ENCODE results near the gene PJVK. TPM values are rescaled to one million over a fixed set of nuclear protein-coding genes. Genes with fewer than 3 reads are reported as not detected.

Gene PJVK
- total and polyA plus RNA-seq, 2 donors (not counting 3 experiments of a cell fraction or from before 2014, with no cell fraction given), result 1.3 to 1.4 TPM

DNA sequence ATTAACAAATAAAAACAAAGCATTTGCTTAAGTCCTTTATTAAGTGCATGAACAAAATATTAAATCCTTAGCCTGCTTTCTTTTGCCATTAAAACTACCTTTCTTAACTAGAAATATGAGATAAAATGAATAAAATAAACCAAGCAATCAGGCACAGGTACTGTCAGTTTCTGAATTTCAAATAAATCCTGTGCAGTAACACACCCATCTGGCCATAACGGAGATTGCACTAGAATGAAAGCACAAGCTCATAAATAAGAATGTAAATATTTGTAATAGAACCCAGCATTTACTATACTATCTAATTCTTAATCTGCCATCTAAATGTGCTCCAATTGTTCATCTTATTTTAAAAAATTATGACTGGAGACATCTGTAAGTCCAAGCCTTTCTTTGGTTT is 32.1 kb upstream of the PJVK start:
- Histone ChIP-seq H3K79me2 (ENCODE audit: control insufficient read depth, insufficient read depth, low read length) (no peaks in the 10 kb centered on the region), H3K27me3 (ENCODE audit: control insufficient read depth in 2 of 2, insufficient read depth in 2 of 2, low read length in 2 of 2) (no peaks in the 10 kb centered on the region), H3K9me1 (replicated peaks; ENCODE audit: control insufficient read depth, extremely low read depth, insufficient read depth, low read length) (no peaks in the 10 kb centered on the region), H2AFZ (ENCODE audit: low read depth, low read length) (no peak overlapping the region), H3K4me1 (ENCODE audit: control insufficient read depth, extremely low read depth, insufficient read depth, low read length) (peaks cover 8% of the 10 kb centered on the region), H3K9ac (replicated peaks; ENCODE audit: extremely low read depth, insufficient read depth, low read length) (no peak overlapping the region), H3K4me3 (replicated peaks in 1 of 3; ENCODE audit: insufficient read depth in 1 of 3, low read depth in 1 of 3, low read length in 3 of 3) (no peak overlapping the region), H4K20me1 (replicated peaks; ENCODE audit: control insufficient read depth, extremely low read depth, insufficient read depth, low read length) (no peaks in the 10 kb centered on the region), H3K4me2 (ENCODE audit: insufficient read depth, low read length) (no peak overlapping the region), H3K36me3 (ENCODE audit: control insufficient read depth in 2 of 2, extremely low read depth in 1 of 2, insufficient read depth in 2 of 2, low read length in 2 of 2) (peaks cover 0 to 2% of the 10 kb centered on the region in 2 experiments), H3K27ac (ENCODE audit: insufficient read depth, low read depth, low read length) (no peak overlapping the region), H3K9me3 (replicated peaks; ENCODE audit: control insufficient read depth, insufficient read depth, low read length) (no peaks in the 10 kb centered on the region)
- intact Hi-C loops (cut with micrococcal nuclease) (no loop called here), dilution Hi-C loops (cut with MboI; ENCODE audit: extremely low pct_ligation_motif_present, low sequenced_read_pairs) (no loop called here)
- CTCF ChIA-PET, result interaction anchor here (0.6 to 3.3 kb wide), 35 partner anchors 10 to 647 kb away, joined by 3 to 42 read pairs (median 4); partner anchors contain the start of genes PJVK, PRKRA and RBM45
- FAIRE-seq, result no peak
- no peak for TF ChIP-seq MYC (IDR thresholded peaks at IDR 0.05; ENCODE audit: low read depth, low read length)
- TF ChIP-seq CTCF (IDR thresholded peaks at IDR 0.05; ENCODE audit: extremely low read depth in 1 of 2, insufficient read depth in 1 of 2, low read depth in 1 of 2, low read length in 2 of 2), result peak in 1 of 2 donors; percentile 10
- no TSS peak for BruUV-seq (replicated peaks)
- peak; percentile 48 for DNase-seq (ENCODE audit: low read depth, low spot score)
- POLR2A ChIA-PET, result no interaction called here

DNA sequence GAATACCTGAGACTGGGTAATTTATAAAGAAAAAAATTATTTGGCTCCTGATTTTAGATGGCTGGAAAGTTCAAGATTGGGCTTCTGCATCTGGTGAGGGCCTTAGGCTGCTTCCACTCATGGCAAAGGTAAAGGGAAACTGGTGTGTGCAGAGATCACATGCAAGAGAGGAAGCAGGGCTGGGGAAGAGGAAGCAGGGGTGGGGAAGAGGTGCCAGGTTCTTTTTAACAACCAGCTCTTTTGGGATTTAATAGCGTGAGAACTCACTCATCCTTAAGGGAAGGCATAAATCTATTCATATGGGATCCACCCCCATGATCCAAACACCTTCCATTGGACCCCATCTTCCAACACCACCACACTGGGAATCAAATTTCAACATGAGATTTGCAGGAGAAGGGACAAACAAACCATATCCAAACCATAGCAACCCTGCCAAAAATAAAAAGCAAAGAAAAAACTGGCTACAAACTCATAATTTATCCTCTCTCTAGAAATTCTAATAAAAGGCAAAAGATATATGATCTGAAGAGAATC is 30.6 kb upstream of the PJVK start:
- dilution Hi-C loops (cut with MboI; ENCODE audit: extremely low pct_ligation_motif_present, low sequenced_read_pairs), result no loop called here
- H3K79me2 ChIP-seq (ENCODE audit: control insufficient read depth, insufficient read depth, low read length), result no peaks in the 10 kb centered on the region

More for the DNA sequence above, 30.6 kb upstream of the PJVK start:
- no peak for TF ChIP-seq MAX (IDR thresholded peaks at IDR 0.05; ENCODE audit: insufficient read depth, insufficient read length)
- no peak for TF ChIP-seq MYC (IDR thresholded peaks at IDR 0.05; ENCODE audit: low read depth, low read length)
- TF ChIP-seq POLR2AphosphoS5 (IDR thresholded peaks at IDR 0.05; ENCODE audit: insufficient read depth, low read depth, low read length), result no peak
- no peaks in the 10 kb centered on the region for H3K9me3 ChIP-seq (replicated peaks; ENCODE audit: control insufficient read depth, insufficient read depth, low read length)
- H3K36me3 ChIP-seq (ENCODE audit: control insufficient read depth in 2 of 2, extremely low read depth in 1 of 2, insufficient read depth in 2 of 2, low read length in 2 of 2), result peaks cover 0 to 2% of the 10 kb centered on the region in 2 experiments
- no peak overlapping the region for H2AFZ ChIP-seq (ENCODE audit: low read depth, low read length)
- intact Hi-C loops (cut with micrococcal nuclease), result no loop called here
- no peaks in the 10 kb centered on the region for H3K27me3 ChIP-seq (ENCODE audit: control insufficient read depth in 2 of 2, insufficient read depth in 2 of 2, low read length in 2 of 2)
- no peaks in the 10 kb centered on the region for H3K4me1 ChIP-seq (ENCODE audit: control insufficient read depth, extremely low read depth, insufficient read depth, low read length)
- ChIA-PET CTCF (interaction anchor here (1.3 to 3.3 kb wide), 7 partner anchors 11 to 437 kb away, joined by 3 to 42 read pairs (median 17); partner anchors contain the start of gene RBM45), POLR2A (no interaction called here)
- H4K20me1 ChIP-seq (replicated peaks; ENCODE audit: control insufficient read depth, extremely low read depth, insufficient read depth, low read length), result no peaks in the 10 kb centered on the region
- DNase-seq (ENCODE audit: low read depth, low spot score), result no peak
- no peaks in the 10 kb centered on the region for H3K9me1 ChIP-seq (replicated peaks; ENCODE audit: control insufficient read depth, extremely low read depth, insufficient read depth, low read length)
- no peak overlapping the region for H3K9ac ChIP-seq (replicated peaks; ENCODE audit: extremely low read depth, insufficient read depth, low read length)
- FAIRE-seq, result no peak
- no peak overlapping the region for H3K27ac ChIP-seq (ENCODE audit: insufficient read depth, low read depth, low read length)
- H3K4me2 ChIP-seq (ENCODE audit: insufficient read depth, low read length), result no peak overlapping the region
- no TSS peak for BruUV-seq (replicated peaks)
- no peak overlapping the region for H3K4me3 ChIP-seq (replicated peaks in 1 of 3; ENCODE audit: insufficient read depth in 1 of 3, low read depth in 1 of 3, low read length in 3 of 3)
